UCSD-AML1 (cell line): Measurements from ENCODE around the gene RGS19.

Experiments used
- DNase-seq: peaks from one replicate; lab custom pipeline; 2025; ENCODE audit not compliant: unreplicated experiment; lab: John Stamatoyannopoulos, UW

Gene RGS19

GRCh38 chr20:64108731-64109681 is 29.7 kb upstream of the RGS19 start:
- DNase-seq = no peak

GRCh38 chr20:64107736-64108457 is 28.6 kb upstream of the RGS19 start:
- peak; percentile 26 for DNase-seq

GRCh38 chr20:64106981-64107735 is 27.8 kb upstream of the RGS19 start, which contains the start of gene NPBWR2:
Gene NPBWR2 (minus strand): TSS chr20:64107565. CDS start chr20:64106831, 734 bp downstream.
- no peak for DNase-seq

GRCh38 chr20:64106435-64106961 is 27.2 kb upstream of the RGS19 start:
- no peak for DNase-seq

GRCh38 chr20:64105846-64106434 is 26.6 kb upstream of the RGS19 start:
- DNase-seq = no peak

- no peak for DNase-seq
Observed at GRCh38 chr20:64104667-64105451, 25.5 kb upstream of the RGS19 start.

GRCh38 chr20:64103871-64104666 is 24.8 kb upstream of the RGS19 start:
- DNase-seq = no peak

GRCh38 chr20:64102647-64103354 is 23.5 kb upstream of the RGS19 start:
- no peak for DNase-seq

GRCh38 chr20:64101731-64102621 is 22.7 kb upstream of the RGS19 start:
- DNase-seq = peak; percentile 70

- no peak for DNase-seq
Observed at GRCh38 chr20:64100946-64101688, 21.8 kb upstream of the RGS19 start.

- no peak for DNase-seq
Observed at GRCh38 chr20:64100566-64100888, 21.2 kb upstream of the RGS19 start.

GRCh38 chr20:64099880-64100565 is 20.7 kb upstream of the RGS19 start:
- no peak for DNase-seq

GRCh38 chr20:64099086-64099786 is 19.9 kb upstream of the RGS19 start:
- DNase-seq = no peak

GRCh38 chr20:64098471-64099013 is 19.2 kb upstream of the RGS19 start:
- no peak for DNase-seq

- DNase-seq = no peak
Observed at GRCh38 chr20:64096535-64096934, 17.2 kb upstream of the RGS19 start.
